Liver (tissue), 3 donors: ENCODE results near the gene ACCSL.

Experiments
- CTCF ChIP-seq: fragments of 150-350 bp; IDR thresholded peaks from 2 replicates; pipeline ENCODE4 v1.5.1; 2017; ENCODE audit warnings: improper control_type of control experiment, low read depth, low read length; ENCODE audit not compliant: missing input control
- JUND ChIP-seq, 2 donors: IDR thresholded peaks; 2 replicates each; pipeline ENCODE4 v1.6.1; 2016; ENCODE audit warnings: antibody characterized with exemption in 2 of 2
- MAX ChIP-seq: IDR thresholded peaks from 2 replicates; pipeline ENCODE4 v1.6.1; 2016; ENCODE audit warnings: antibody characterized with exemption
- RAD21 ChIP-seq, 2 donors: IDR thresholded peaks; 2 replicates each; pipeline ENCODE4 v1.6.1; 2016; ENCODE audit warnings: antibody characterized with exemption in 2 of 2, mild to moderate bottlenecking in 2 of 2
- REST ChIP-seq: IDR thresholded peaks from 2 replicates; pipeline ENCODE4 v1.6.1; 2016; ENCODE audit warnings: antibody characterized with exemption, mild to moderate bottlenecking
- TAF1 ChIP-seq: conservative IDR thresholded peaks from 2 replicates; pipeline ENCODE4 v1.6.1; 2016; ENCODE audit warnings: antibody characterized with exemption, mild to moderate bottlenecking
- donor health status: healthy.
- donor health status: healthy.

- TF ChIP-seq REST (no peak), CTCF (no peak), MAX (no peak), TAF1 (no peak), RAD21 (IDR thresholded peaks at IDR 0.05) (no peak), JUND (IDR thresholded peaks at IDR 0.05) (no peak)
Observed at GRCh38 chr11:44101098-44101497, 53.3 kb downstream of the ACCSL start.
